IPS-NIHi7 (cell line): ENCODE data around the gene CIART.
A peak's percentile ranks its signal among the peaks of the same experiment; 100 is the strongest.
"Not testable (repeated sequence)": the region's sequence is repeated elsewhere in the genome, so short reads cannot be mapped to it uniquely, and the experiment has no call there.

Source experiments
- DNase-seq: peaks from one replicate; pipeline ENCODE4 v3.0.0; 2012; ENCODE audit warnings: mixed read lengths; ENCODE audit errors: extremely low spot score

The CIART gene

GRCh38 chr1:150262388-150263320 is 19.7 kb upstream of the CIART start:
- no peak for DNase-seq

DNA sequence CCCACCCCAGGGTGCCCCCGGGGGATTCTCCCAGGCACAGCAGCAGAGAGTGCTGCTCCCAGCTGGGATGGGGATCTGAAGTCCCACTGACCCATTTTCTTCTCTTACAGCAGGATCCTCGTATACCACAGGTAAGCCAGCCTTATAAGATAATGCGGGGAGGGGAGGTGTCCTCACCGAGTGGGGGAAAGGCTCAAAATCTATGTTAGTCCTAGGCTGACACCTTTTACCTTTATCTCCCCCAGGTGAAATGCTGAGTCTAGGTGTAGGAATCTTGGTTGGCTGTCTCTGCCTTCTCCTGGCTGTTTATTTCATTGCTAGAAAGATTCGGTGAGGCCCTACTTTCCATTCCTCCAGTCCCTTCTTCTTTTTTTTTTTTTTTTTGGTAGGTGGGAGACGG is 18.8 kb upstream of the CIART start:
- DNase-seq, result no peak

- DNase-seq, result no peak
These were observed 14.5 kb upstream of the CIART start for GRCh38 chr1:150267896-150268295.

DNA sequence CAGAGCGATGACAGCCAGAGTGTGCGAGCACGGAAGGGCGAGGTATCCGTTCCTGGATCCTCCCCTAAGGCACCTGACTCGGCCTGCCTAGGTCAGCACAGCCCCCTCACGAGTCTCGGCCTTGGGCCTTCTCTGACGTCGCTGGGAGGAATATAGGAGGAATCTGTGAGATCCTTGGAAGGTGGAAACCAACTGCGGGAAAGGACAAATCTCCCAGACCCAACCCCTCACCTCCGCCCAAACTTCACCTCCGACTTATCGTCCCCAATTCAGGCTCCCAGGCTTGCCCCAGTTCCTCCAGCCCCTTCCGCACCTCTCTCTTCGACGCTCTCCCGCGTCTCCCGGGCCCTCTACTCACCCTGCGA is 14.0 kb upstream of the CIART start:
- no peak for DNase-seq

DNA sequence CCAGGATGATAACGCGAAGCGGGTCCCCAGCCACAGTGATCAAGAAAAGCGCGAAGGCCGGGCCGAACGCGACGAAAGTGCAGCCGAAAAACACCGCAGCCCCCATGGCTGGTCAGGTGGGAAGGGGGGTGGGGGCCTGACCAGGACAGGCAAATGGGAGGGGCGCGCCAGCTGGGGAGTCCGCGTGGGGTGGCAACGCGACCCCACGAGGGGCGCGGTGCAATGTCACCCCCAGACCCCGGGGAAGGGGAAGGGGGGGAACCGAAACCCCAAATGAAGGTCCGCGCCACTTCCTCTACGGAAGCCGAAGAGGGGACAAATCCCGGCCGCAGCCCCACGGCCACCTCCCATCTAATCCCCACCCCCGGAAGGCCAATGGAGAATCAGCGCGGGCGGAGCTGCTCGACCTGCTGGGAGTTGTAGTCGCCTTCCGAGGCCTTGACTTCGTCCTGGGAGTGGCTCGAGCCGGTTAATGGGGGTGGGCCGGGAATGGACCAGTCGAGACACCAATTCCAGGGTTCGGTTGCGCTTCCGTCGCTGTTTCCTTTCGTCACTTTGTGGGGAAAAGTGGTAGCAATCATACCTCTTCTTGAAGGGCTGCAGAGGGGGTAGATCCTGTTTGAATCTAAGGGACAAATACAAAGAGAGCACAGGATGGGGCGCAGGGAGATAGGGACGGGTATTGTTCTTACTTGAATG is 13.5 kb upstream of the CIART start, which contains the start of gene APH1A:
TSS of gene APH1A (minus strand) at position 312 of the 699 bp plus-strand sequence. CDS start at position 106, 206 bp downstream.
- peak; percentile 99 for DNase-seq

GRCh38 chr1:150269451-150269850 is 12.9 kb upstream of the CIART start:
- DNase-seq, result no peak

DNA sequence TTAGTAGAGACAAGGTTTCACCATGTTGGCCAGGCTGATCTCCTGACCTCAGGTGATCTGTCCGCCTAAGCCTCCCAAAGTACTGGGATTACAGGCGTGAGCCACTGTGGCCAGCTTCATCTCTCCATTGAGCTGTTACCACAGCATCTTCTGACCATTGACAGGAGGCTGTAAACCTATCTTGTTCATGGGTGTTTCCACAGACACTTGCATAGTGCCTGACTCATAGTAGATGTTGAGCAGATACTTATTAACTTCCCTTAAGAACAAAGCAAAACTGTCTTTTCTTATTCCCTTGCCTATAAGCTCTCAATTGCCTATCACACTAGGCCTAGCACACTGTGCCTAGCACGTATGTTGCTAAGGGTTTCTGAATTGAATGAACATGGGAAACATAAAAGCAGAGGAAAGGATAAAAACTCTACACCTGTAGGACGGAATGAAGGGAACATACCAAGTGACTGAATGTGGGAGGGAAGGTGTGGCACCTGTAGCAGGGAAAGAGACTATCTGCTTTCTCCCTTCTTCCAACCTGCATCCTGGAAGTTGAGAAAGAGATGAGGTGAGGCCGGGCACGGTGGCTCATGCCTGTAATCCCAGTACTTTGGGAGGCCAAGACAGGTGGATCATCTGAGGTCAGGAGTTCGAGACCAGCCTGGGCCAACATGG is 10.9 kb upstream of the CIART start:
- DNase-seq, result no peak

GRCh38 chr1:150273311-150273710 is 9.0 kb upstream of the CIART start:
- DNase-seq, result no peak

- DNase-seq, result no peak
These were observed 2.1 kb upstream of the CIART start for GRCh38 chr1:150280138-150280707.

DNA sequence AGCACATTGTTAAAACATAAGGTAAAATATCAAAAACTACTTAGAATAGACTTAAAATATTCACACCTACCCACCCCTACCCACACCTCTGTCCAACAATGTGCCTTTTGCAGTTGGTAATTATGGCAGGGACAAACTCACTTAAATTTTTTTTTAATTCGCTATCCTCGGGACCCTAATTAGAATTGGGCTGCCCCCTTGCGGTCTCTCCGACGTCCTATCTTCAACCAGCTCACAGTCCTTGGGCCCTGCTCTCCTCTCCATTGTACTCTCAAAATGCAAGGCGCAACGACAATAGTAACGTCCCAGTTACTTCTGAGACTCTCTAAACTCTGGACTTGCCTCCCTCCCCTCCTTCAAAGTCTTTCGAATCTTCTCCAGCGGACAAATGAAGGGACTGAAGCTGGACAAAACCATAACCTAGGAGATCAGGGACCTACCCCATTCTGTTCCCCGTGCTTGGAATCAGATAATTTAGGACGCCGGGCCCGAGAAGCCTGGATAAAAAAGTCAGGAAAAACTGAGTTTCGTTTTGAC is 1.1 kb upstream of the CIART start:
- peak; percentile 54 for DNase-seq

DNA sequence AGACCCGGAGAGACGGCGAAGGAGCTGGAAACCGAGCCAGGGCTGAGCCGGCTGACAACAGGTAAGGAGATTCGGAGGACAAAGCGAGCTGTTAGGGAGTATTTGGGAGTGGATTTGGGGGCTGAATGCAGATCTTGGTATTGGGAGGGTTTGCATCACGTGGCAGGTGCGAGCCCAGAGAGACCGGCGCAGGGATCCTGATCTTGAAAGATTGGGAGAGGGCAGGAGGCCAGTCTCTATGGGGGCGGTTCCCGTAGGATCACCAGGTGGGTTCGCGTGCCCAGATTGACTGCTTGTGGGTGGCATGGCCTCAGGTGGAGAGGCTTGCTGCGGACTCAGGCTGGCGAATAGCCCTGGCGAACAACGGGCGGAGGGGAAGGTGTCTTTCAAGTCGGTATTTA is 204 bp downstream of the CIART start:
- DNase-seq, result no peak

DNA sequence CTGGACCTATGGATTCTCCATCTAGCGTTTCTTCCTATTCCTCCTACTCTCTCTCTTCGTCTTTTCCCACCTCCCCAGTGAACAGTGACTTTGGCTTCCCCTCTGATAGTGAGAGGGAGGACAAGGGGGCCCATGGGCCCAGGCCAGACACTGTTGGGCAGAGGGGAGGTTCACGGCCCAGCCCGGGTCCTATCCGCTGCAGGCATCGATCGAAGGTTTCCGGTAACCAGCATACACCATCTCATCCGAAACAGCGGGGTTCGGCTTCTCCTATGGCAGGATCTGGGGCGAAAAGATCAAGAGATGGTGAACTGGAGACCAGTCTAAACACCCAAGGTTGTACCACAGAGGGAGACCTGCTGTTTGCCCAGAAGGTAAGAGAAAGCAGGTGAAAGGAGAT is 906 bp downstream of the CIART start:
- no peak for DNase-seq

DNA sequence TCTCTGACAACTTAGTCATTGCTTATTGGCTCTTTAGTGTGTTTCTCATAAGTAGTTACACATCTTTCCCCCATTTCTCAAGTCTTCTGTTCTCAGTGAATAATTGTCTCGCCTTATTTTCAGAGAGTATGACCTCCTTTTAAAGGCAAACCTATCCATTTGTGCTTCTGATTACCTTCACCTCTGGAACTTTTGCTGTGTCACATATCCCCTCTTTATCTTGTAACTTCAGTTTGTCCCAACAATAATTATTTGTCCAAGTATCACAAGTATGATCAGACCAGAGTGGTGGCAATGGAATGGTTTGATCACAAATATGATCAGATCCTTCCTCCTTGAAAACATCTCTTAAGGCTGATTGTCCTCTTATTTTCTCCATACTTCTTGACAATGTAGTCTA is 6.0 kb downstream of the CIART start:
- no peak for DNase-seq

GRCh38 chr1:150288822-150289221 is 6.5 kb downstream of the CIART start:
- DNase-seq, result no peak

- DNase-seq, result peak; percentile 85
These were observed 11.3 kb downstream of the CIART start, which contains the start of gene MRPS21 for GRCh38 chr1:150293433-150294253. TSS of gene MRPS21 (plus strand) at chr1:150293861. CDS start at chr1:150294367, 506 bp downstream.

- no peak for DNase-seq
These were observed 13.1 kb downstream of the CIART start for GRCh38 chr1:150295476-150295875.

DNA sequence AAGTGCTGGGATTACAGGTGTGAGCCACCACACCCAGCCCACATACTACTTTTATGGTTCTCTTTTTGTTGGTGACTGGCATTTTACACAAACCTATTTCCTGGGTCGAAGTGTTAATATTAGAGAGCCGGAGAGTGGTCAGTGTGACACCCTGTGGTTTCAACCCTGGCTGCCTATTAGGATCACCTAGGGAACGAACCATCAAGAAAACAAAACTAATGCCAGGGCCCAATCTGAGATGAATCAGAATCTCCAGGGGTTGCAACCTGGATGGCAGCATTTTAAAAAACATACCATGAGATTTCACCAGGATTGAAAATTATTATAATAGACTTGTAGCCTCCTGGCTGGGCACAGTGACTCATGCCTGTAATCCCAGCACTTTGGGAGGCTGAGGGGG is 17.4 kb downstream of the CIART start:
- DNase-seq, result no peak

DNA sequence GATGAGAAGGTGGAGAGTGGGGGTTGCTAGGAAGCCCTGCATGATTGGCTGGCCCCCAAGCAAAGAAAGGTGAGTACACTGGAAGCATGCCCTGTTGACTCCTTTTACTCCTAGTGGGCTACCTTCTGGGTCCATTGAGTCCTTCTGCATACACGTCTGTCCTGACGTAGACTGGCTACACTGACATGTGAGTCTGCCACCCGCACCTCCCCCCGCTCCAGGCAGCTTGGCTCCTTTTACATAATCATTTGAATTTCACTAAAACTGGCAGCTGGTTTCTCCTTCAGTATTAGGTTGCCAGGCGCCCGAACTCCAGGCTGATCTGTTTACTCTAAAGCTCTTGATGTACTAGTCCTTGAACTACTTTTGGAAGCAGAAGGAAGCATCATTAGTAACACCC is 20.0 kb downstream of the CIART start:
- no peak for DNase-seq

- no peak for DNase-seq
These were observed 20.5 kb downstream of the CIART start for GRCh38 chr1:150302902-150303301.

DNA sequence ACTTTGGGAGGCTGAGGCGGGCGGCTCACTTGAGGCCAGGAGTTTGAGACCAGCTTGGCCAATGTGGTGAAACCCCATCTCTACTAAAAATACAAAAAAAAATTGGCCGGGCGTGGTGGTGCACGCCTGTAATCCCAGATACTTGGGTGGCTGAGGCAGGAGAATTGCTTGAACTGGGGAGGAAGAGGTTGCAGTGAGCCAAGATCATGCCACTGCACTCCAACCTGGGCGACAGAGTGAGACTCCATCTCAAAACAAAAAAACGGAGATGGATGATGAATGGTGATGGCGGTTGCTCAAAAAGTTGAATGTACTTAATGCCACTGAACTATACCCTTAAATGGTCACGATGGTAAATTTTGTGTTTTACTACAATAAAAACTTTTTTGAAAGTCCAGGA is 26.2 kb downstream of the CIART start:
- DNase-seq, result not testable (repeated sequence)
